H1 (cell line): ENCODE measurements around the gene SPANXD. TPM values are rescaled to one million over a fixed set of nuclear protein-coding genes. Genes with fewer than 3 reads are reported as not detected.
"Not testable (repeated sequence)": the region's sequence is repeated elsewhere in the genome, so short reads cannot be mapped to it uniquely, and the experiment has no call there.

ENCODE experiments used
- CTCF ChIA-PET: fragments of 300-600 bp; sonication (Branson Sonifier 250); formaldehyde crosslinking; loops from one replicate; lab custom pipeline; 2021; ENCODE audit not compliant: partially characterized antibody; lab: Charles Lee
- POLR2A ChIA-PET: fragments of 300-600 bp; sonication (Branson Sonifier 250); formaldehyde crosslinking; loops from one replicate; lab custom pipeline; 2021; ENCODE audit warnings: inconsistent platforms; ENCODE audit not compliant: partially characterized antibody; lab: Charles Lee
- DNase-seq, 2 experiments: peaks; one replicate each; pipeline versions ENCODE4 v3.0.0 to v3.0.0-alpha.2; 2010 to 2022; ENCODE audit warnings: low spot score in 2 of 2, low read depth in 1 of 2, mixed read lengths in 1 of 2
- FAIRE-seq: peaks from 2 replicates; lab custom pipeline; 2011; peaks lifted over from hg19 to GRCh38; lab: Jason Lieb, UNC
- H2AFZ ChIP-seq: 2 replicates; pipeline ENCODE4 v1.8.1; 2012; ENCODE audit warnings: low read length, inconsistent platforms
- H2AK5ac ChIP-seq: 2 replicates; pipeline ENCODE4 v1.6.1; 2013; ENCODE audit warnings: low read depth, low read length
- H2BK120ac ChIP-seq: replicated peaks from 2 replicates; pipeline ENCODE3; 2013; ENCODE audit warnings: low read depth, low read length, inconsistent platforms
- H2BK12ac ChIP-seq: 2 replicates; pipeline ENCODE4 v1.6.1; 2013; ENCODE audit warnings: low read depth, low read length
- H2BK15ac ChIP-seq: 2 replicates; pipeline ENCODE4 v1.6.1; 2013; ENCODE audit warnings: low read length
- H2BK20ac ChIP-seq: 2 replicates; pipeline ENCODE4 v1.6.1; 2013; ENCODE audit warnings: low read length
- H2BK5ac ChIP-seq: 2 replicates; pipeline ENCODE4 v1.6.1; 2013; ENCODE audit warnings: low read depth, low read length
- H3K14ac ChIP-seq: 2 replicates; pipeline ENCODE4 v1.6.1; 2013; ENCODE audit warnings: inconsistent platforms; ENCODE audit not compliant: insufficient read length
- H3K18ac ChIP-seq: 2 replicates; pipeline ENCODE4 v1.6.1; 2013; ENCODE audit warnings: low read length; ENCODE audit errors: extremely low read depth
- H3K23ac ChIP-seq: 2 replicates; pipeline ENCODE4 v1.6.1; 2013; ENCODE audit warnings: inconsistent platforms; ENCODE audit not compliant: insufficient read length
- H3K23me2 ChIP-seq: 2 replicates; pipeline ENCODE4 v1.6.1; 2013; ENCODE audit warnings: low read depth, low read length
- H3K27ac ChIP-seq: 2 replicates; pipeline ENCODE4 v1.6.1; 2011; ENCODE audit warnings: low read depth, low read length, inconsistent platforms
- H3K27me3 ChIP-seq, 4 experiments: replicated peaks in 1 of 4; 1 replicate in 1 of 4; 2 replicates in 3 of 4; pipeline versions ENCODE4 v1.6.1 to v1.8.1; 2011 to 2013; ENCODE audit warnings: low read length in 3 of 4, mild to moderate bottlenecking in 3 of 4, inconsistent platforms in 2 of 4, mixed read lengths in 2 of 4, moderate library complexity in 1 of 4; ENCODE audit not compliant: control insufficient read depth in 3 of 4, insufficient read depth in 3 of 4; ENCODE audit errors: extremely low read depth in 1 of 4
- H3K36me3 ChIP-seq, 4 experiments: 2 replicates each; pipeline versions ENCODE4 v1.6.1 to v1.8.1; 2011 to 2013; ENCODE audit warnings: mild to moderate bottlenecking in 4 of 4, low read length in 3 of 4, moderate library complexity in 2 of 4, control low read depth in 1 of 4, inconsistent platforms in 1 of 4; ENCODE audit not compliant: insufficient read depth in 4 of 4, control insufficient read depth in 2 of 4
- H3K4ac ChIP-seq: replicated peaks from 2 replicates; pipeline ENCODE3; 2013; ENCODE audit warnings: low read length, low read depth, mixed read lengths, inconsistent platforms; ENCODE audit not compliant: insufficient read length
- H3K4me1 ChIP-seq, 4 experiments: replicated peaks in 1 of 4; 1 replicate in 1 of 4; 2 replicates in 3 of 4; pipeline versions ENCODE4 v1.6.1 to v1.8.1; 2011 to 2013; ENCODE audit warnings: low read length in 3 of 4, inconsistent platforms in 2 of 4, mixed read lengths in 1 of 4; ENCODE audit not compliant: insufficient read depth in 4 of 4, control insufficient read depth in 3 of 4
- H3K4me2 ChIP-seq, 2 experiments: 2 replicates each; pipeline versions ENCODE4 v1.6.1 to v1.8.1; 2011 to 2013; ENCODE audit warnings: low read depth in 2 of 2, low read length in 2 of 2, control low read depth in 1 of 2, inconsistent platforms in 1 of 2, mild to moderate bottlenecking in 1 of 2; ENCODE audit not compliant: insufficient read depth in 1 of 2
- H3K4me3 ChIP-seq, 4 experiments: fragments of 200-600, 300-600 bp in 1 of 4; sonication (generic), shearing (Covaris generic), sonication (Bioruptor Twin) in 1 of 4; 2 replicates each; pipeline versions ENCODE4 v1.5.1 to v1.8.1; 2011 to 2016; ENCODE audit warnings: low read length in 4 of 4, low read depth in 3 of 4, control low read depth in 2 of 4, inconsistent platforms in 2 of 4, mild to moderate bottlenecking in 2 of 4, mixed read lengths in 1 of 4, moderate library complexity in 1 of 4; ENCODE audit not compliant: insufficient read depth in 2 of 4; ENCODE audit errors: extremely low read depth in 1 of 4
- H3K56ac ChIP-seq: replicated peaks from 2 replicates; pipeline ENCODE3; 2013; ENCODE audit warnings: low read depth, mild to moderate bottlenecking, mixed read lengths, low read length, inconsistent platforms; ENCODE audit not compliant: insufficient read length
- H3K79me1 ChIP-seq: 2 replicates; pipeline ENCODE4 v1.6.1; 2013; ENCODE audit warnings: low read depth, low read length, control low read depth
- H3K79me2 ChIP-seq, 2 experiments: 2 replicates each; pipeline versions ENCODE4 v1.6.1 to v1.8.1; 2012 to 2013; ENCODE audit warnings: low read length in 2 of 2, mild to moderate bottlenecking in 2 of 2, inconsistent platforms in 1 of 2; ENCODE audit not compliant: insufficient read depth in 2 of 2, control insufficient read depth in 1 of 2
- H3K9ac ChIP-seq, 4 experiments: replicated peaks in 1 of 4; 1 replicate in 1 of 4; 2 replicates in 3 of 4; pipeline versions ENCODE4 v1.6.1 to v1.8.1; 2011 to 2013; ENCODE audit warnings: low read depth in 3 of 4, low read length in 3 of 4, control low read depth in 2 of 4, mild to moderate bottlenecking in 2 of 4, moderate library complexity in 2 of 4, inconsistent platforms in 1 of 4; ENCODE audit errors: extremely low read depth in 1 of 4
- H3K9me3 ChIP-seq, 2 experiments: 2 replicates each; pipeline versions ENCODE4 v1.6.1 to v1.8.1; 2012 to 2013; ENCODE audit warnings: mild to moderate bottlenecking in 2 of 2, moderate library complexity in 2 of 2, control low read depth in 1 of 2, inconsistent platforms in 1 of 2, low read depth in 1 of 2, low read length in 1 of 2, mixed read lengths in 1 of 2; ENCODE audit not compliant: insufficient read depth in 2 of 2
- H4K20me1 ChIP-seq, 2 experiments: replicated peaks in 1 of 2; 2 replicates each; pipeline versions ENCODE3 to v1.8.1; 2011 to 2013; ENCODE audit warnings: inconsistent platforms in 2 of 2, low read length in 2 of 2, mild to moderate bottlenecking in 1 of 2; ENCODE audit not compliant: insufficient read depth in 2 of 2, control insufficient read depth in 1 of 2
- H4K5ac ChIP-seq: 2 replicates; pipeline ENCODE4 v1.6.1; 2013; ENCODE audit warnings: low read length, low read depth, mixed read lengths, inconsistent platforms; ENCODE audit not compliant: insufficient read length
- H4K8ac ChIP-seq: 2 replicates; pipeline ENCODE4 v1.8.0; 2013; ENCODE audit warnings: mild to moderate bottlenecking, moderate library complexity, low read length, inconsistent platforms; ENCODE audit not compliant: insufficient read depth; ENCODE audit errors: extremely low read depth
- H4K91ac ChIP-seq: replicated peaks from 2 replicates; pipeline ENCODE3; 2013; ENCODE audit warnings: low read length, mixed read lengths, inconsistent platforms; ENCODE audit not compliant: insufficient read length
- WGBS, 2 experiments: shearing (Covaris generic) in 1 of 2; methylation state at CpG; one replicate each; pipeline versions ENCODE4 v1.1.6 to v1.1.7; 2013 to 2015; ENCODE audit warnings: low lambda C conversion rate in 2 of 2, mixed read lengths in 2 of 2, inconsistent platforms in 1 of 2, low coverage in 1 of 2, missing lambda C conversion rate in 1 of 2; ENCODE audit not compliant: insufficient replicate concordance in 2 of 2, insufficient coverage in 1 of 2, insufficient read length in 1 of 2; ENCODE audit errors: extremely low coverage in 1 of 2, missing lambda C conversion rate in 1 of 2; 5-methylcytosine and 5-hydroxymethylcytosine counted together
- long read RNA-seq, 2 experiments: library from RNA in 1 of 2; library from capped mRNA in 1 of 2; stranded (forward); transcript quantifications; one replicate each; pipeline ENCODE4 v2.0.0, GENCODE V29; 2021; ENCODE audit warnings: inconsistent platforms in 1 of 2
- polyA minus RNA-seq, 3 experiments: library from RNA; depleted of rRNA, polyadenylated mRNA; stranded (reverse); fragments of >200 nt; gene quantifications; 1 replicate in 2 of 3; 2 replicates in 1 of 3; pipeline ENCODE4 v1.2.3, GENCODE V29; 2011
- polyA plus RNA-seq, 7 experiments: library from polyadenylated mRNA; depleted of rRNA in 3 of 7; stranded (reverse) in 5 of 7; unstranded in 2 of 7; fragments of >200 nt in 5 of 7; fragments of 200-250 nt in 2 of 7; gene quantifications; 1 replicate in 5 of 7; 2 replicates in 1 of 7; 4 replicates in 1 of 7; pipeline versions ENCODE4 v1.2.1 to v1.2.3, GENCODE V29; 2011 to 2013; ENCODE audit warnings: missing spikeins in 2 of 7, mixed read lengths in 2 of 7
- total RNA-seq: library from RNA; stranded (reverse); fragmentation: NEBNext Ultra II Directional; extraction: Animal tissue kit (Norgen Biotek cat#: 25700); gene quantifications from 2 replicates; pipeline ENCODE4 v1.2.1, GENCODE V29; 2021

The SPANXD gene, protein sequence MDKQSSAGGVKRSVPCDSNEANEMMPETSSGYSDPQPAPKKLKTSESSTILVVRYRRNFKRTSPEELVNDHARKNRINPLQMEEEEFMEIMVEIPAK
- not detected in 2 replicates for total RNA-seq
- polyA plus RNA-seq (2011; rRNA removed): not detected in 2 replicates
- polyA plus RNA-seq (2011; cell fraction: cytosol; rRNA removed): not detected
- polyA plus RNA-seq (2011; cell fraction: nucleus; rRNA removed): not detected
- not detected in 4 replicates for polyA plus RNA-seq (2012, experiment 1 of 2)
- not detected for polyA plus RNA-seq (2012, experiment 2 of 2)
- polyA plus RNA-seq (2013, experiment 1 of 2): not detected
- 0.07 TPM for polyA plus RNA-seq (2013, experiment 2 of 2)
- polyA minus RNA-seq (2011; rRNA and poly(A)+ RNA removed): not detected in 2 replicates
- not detected for polyA minus RNA-seq (2011; cell fraction: cytosol; rRNA and poly(A)+ RNA removed)
- not detected for polyA minus RNA-seq (2011; cell fraction: nucleus; rRNA and poly(A)+ RNA removed)
- long read RNA-seq, experiment 1: 0 reads
- long read RNA-seq, experiment 2: 0 reads

DNA sequence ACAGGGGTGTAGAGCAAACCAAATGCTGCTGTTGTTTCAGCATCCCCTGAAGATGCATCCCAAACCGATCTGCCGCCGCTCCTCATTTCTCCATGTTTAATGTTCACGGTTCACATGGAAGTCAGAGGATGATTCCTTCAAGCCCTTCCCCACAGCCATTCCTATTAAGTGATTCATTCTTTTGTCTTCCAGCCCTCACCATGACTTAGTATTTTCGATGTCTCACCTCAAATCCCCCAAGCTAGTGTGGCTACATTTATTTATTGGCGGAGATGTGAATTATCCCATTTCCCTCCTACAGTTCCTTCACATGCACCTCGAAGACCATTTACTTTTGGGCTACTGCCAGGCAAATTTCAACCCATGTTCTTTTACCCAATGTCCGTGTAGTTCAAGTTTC is at the start of gene SPANXD:
TSS of gene SPANXD (minus strand) at position 101 of the 400 bp plus-strand sequence. CDS start 334 bp downstream, outside the sequence.
- H2BK120ac ChIP-seq, H3K79me2 ChIP-seq, H3K9ac ChIP-seq, DNase-seq, H2BK15ac ChIP-seq, H3K27me3 ChIP-seq, CTCF ChIA-PET, H3K4me1 ChIP-seq, H3K56ac ChIP-seq, H2BK5ac ChIP-seq, H4K20me1 ChIP-seq, H3K36me3 ChIP-seq, FAIRE-seq, H4K5ac ChIP-seq, H3K23me2 ChIP-seq, H2BK12ac ChIP-seq, H3K79me1 ChIP-seq, H2AFZ ChIP-seq, H3K4me2 ChIP-seq, H3K18ac ChIP-seq, H3K4me3 ChIP-seq, H2AK5ac ChIP-seq, H3K14ac ChIP-seq, H4K91ac ChIP-seq, H3K9me3 ChIP-seq, H3K27ac ChIP-seq, H3K23ac ChIP-seq, H4K8ac ChIP-seq, H2BK20ac ChIP-seq, H3K4ac ChIP-seq, POLR2A ChIA-PET: not testable (repeated sequence)
- no CpG with 5 or more reads among the region's 8 CpGs for WGBS, 2 experiments
